ENCODE results near the gene GDPD3.

Gene GDPD3

GRCh38 chr16:30078744-30079143 lies 34.6 kb downstream of the GDPD3 start:
- DNase-seq, result no peak

- no peak for DNase-seq
Measured at GRCh38 chr16:30077656-30078055, 35.7 kb downstream of the GDPD3 start.

- DNase-seq, result peak in 1 of 51 donors; percentile 13
Measured at GRCh38 chr16:30076276-30076791, 37.0 kb downstream of the GDPD3 start.

- peak in 50 of 51 donors; percentile 7 to 91 (median 76) for DNase-seq
Measured at GRCh38 chr16:30075503-30076275, 37.6 kb downstream of the GDPD3 start, which contains the start of gene PPP4C. TSS of gene PPP4C (plus strand) at chr16:30075994. CDS start at chr16:30076378, 384 bp downstream.

- DNase-seq, result no peak
Measured at GRCh38 chr16:30070490-30070889, 42.8 kb downstream of the GDPD3 start.

GRCh38 chr16:30069611-30070462 lies 43.5 kb downstream of the GDPD3 start:
- DNase-seq, result peak in 30 of 51 donors; percentile 15 to 70 (median 34)

- DNase-seq, result no peak
Measured at GRCh38 chr16:30068750-30069610, 44.4 kb downstream of the GDPD3 start.

GRCh38 chr16:30068333-30068732 lies 45.0 kb downstream of the GDPD3 start:
- no peak for DNase-seq

GRCh38 chr16:30067584-30067916 lies 45.8 kb downstream of the GDPD3 start:
- no peak for DNase-seq

GRCh38 chr16:30066761-30067583 lies 46.4 kb downstream of the GDPD3 start:
- DNase-seq, result peak in 19 of 51 donors; percentile 6 to 46 (median 18)

GRCh38 chr16:30065943-30066760 lies 47.2 kb downstream of the GDPD3 start:
- DNase-seq, result peak in 7 of 51 donors; percentile 26 to 58 (median 42)

GRCh38 chr16:30065102-30065942 lies 48.0 kb downstream of the GDPD3 start, which contains the start of gene ALDOA:
TSS of gene ALDOA (plus strand) at chr16:30065760. CDS start at chr16:30066898, 1,138 bp downstream.
- peak; percentile 82 to 99 (median 97) for DNase-seq

GRCh38 chr16:30064729-30065101 lies 48.6 kb downstream of the GDPD3 start:
- DNase-seq, result peak in 7 of 51 donors; percentile 39 to 82 (median 50)

- peak in 49 of 51 donors; percentile 23 to 86 (median 72) for DNase-seq
Measured at GRCh38 chr16:30063893-30064728, 49.2 kb downstream of the GDPD3 start.

GRCh38 chr16:30063278-30063892 lies 50.0 kb downstream of the GDPD3 start:
- DNase-seq, result peak in 6 of 51 donors; percentile 40 to 52 (median 43)

GRCh38 chr16:30060836-30061554 lies 52.3 kb downstream of the GDPD3 start:
- no peak for DNase-seq
